HS-5 (cell line): Measurements from ENCODE around the gene DSCAML1.
"Not testable (repeated sequence)": the region's sequence is repeated elsewhere in the genome, so short reads cannot be mapped to it uniquely, and the experiment has no call there.

Source experiments
- DNase-seq: peaks from one replicate; pipeline ENCODE4 v3.0.0-alpha.2; 2012; ENCODE audit warnings: low read depth

DSCAML1 gene

DNA sequence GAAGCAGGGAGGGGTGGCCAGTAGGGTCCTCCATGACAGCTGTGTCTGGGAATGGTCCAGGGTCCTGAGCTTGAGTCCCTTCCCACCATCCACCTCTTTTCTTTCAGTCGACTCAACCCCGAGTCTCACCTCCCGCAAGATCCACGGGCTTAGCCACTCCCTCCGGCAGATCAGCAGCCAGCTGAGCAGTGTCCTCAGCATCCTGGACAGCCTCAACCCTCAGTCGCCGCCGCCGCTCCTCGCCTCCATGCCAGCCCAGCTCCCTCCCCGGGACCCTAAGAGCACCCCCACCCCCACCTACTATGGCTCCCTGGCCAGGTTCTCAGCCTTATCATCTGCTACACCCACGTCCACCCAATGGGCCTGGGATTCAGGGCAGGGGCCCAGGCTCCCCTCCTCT, 387.5 kb downstream of the DSCAML1 start:
- DNase-seq: no peak

DNA sequence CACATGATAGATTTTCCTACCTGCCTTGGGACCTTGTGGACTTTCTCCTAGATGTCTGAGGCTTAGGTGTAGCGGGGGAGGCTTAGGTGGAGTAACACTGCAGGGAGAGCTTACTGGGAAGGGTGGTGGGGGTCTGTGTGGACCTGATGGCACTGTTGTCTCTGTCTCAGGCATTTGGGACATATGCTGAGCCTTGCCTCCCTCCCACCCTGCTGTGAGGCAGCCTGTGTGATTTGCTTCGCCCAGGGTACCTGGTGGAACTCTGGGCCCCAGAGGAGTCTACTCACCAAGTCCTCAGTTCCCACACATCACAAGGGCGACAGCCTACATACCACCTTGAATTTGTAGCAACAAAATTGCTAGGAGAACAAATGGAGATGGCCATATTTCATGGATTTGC, 388.7 kb downstream of the DSCAML1 start:
- DNase-seq: no peak

DNA sequence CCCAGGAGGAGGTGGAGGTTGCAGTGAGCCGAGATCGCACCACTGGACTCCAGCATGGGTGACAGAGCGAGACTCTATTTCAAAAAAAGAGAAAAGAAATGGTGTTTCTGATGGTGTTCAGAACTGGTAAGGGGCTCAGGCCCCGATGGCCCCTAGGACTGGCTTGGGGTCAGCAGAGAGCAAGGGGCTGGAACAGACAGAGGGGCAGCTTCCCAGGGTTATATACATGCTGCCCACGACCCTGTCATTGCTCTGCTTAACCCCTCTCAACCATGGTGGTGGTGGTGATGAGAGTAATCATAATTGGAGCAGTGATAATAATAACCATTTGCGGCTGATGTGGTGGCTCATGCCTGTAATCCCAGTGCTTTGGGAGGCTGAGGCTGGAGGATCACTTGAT, 390.0 kb downstream of the DSCAML1 start:
- DNase-seq: no peak

DNA sequence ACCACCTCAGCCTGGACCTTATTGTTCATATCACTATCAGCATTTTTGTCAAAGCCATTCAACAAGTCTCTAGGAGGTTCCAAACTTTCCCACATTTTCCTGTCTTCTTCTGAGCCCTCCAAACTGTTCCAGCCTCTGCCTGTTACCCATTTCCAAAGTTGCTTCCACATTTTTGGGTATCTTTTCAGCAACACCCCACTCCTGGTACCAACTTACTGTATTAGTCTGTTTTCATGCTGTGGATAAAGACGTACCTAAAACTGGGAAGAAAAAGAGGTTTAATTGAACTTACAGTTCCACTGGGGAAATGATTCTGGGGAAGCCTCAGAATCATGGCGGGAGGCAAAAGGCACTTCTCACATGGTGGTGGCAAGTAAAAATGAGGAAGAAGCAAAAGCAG, 391.1 kb downstream of the DSCAML1 start:
- not testable (repeated sequence) for DNase-seq

DNA sequence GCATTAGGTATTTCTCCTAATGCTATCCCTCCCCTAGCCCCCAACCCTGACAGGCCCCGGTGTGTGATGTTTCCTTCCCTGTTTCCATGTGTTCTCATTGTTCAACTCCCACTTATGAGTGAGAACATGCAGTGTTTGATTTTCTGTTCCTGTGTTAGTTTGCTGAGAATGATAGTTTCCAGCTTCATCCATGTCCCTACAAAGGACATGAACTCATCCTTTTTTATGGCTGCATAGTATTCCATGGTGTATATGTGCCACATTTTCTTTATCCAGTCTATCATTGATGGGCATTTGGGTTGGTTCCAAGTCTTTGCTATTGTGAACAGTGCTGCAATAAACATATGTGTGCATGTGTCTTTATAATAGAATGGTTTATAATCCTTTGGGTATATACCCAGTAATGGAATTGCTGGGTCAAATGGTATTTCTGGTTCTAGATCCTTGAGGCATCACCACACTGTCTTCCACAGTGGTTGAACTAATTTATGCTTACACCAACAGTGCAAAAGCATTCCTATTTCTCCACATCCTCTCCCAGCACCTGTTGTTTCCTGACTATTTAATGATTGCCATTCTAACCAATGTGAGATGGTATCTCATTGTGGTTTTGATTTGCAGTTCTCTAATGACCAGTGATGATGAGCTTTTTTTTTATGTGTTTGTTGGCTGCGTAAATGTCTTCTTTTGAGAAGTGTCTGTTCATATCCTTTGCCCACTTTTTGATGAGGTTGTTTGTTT, 397.7 kb downstream of the DSCAML1 start:
- DNase-seq: not testable (repeated sequence)

DNA sequence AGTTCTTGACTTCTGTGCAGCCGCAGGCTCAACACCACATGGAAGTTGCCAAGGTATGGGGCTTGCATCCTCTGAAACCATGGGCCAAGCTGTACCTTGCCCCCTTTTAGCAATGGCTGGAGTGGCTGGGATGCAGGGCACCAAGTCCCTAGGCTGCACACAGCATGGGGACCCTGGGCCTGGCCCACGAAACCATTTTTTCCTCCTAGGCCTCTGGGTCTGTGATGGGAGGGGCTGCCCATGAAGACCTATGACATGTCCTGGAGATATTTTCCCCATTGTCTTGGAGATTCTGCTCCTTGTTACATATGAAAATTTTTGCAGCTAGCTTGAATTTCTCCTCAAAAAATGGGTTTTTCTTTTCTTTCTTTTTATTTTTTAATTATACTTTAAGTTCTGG, 398.4 kb downstream of the DSCAML1 start:
- DNase-seq: not testable (repeated sequence)

DNA sequence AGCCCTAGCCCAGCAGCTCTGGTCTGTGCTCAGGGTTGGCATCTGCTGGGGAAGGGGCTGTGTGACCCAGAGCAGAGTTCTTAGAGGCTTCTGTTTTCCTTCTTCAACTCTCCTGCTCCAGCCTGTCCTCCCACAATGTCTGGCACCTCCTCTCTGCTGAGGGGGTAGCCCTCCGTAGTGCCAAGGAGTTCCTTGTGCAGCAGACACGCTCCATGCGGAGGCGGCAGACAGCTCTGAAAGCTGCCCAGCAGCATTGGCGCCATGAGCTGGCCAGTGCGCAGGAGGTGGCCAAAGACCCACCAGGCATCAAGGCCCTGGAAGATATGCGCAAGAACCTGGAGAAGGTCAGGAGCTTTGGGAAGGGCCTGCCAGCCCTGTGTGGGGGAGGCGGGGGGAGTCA, 400.0 kb downstream of the DSCAML1 start:
- DNase-seq: no peak

DNA sequence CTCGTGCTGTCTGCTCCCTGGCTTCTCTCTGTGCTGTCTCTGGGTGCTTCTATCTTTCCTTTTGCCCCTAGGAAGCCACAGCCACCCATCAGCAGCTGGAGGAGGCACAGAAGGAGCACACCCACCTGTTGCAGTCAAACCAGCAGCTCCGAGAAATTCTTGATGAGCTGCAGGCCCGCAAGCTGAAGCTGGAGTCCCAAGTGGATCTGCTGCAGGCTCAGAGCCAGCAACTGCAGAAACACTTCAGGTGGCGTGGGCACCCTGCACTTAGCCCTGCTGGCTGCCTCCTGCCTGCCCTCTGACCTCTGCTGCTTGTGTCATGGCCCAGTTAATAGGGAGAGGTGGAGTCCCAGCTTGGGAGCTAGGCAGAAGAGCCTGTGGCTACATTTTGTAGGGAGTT, 401.5 kb downstream of the DSCAML1 start:
- no peak for DNase-seq

DNA sequence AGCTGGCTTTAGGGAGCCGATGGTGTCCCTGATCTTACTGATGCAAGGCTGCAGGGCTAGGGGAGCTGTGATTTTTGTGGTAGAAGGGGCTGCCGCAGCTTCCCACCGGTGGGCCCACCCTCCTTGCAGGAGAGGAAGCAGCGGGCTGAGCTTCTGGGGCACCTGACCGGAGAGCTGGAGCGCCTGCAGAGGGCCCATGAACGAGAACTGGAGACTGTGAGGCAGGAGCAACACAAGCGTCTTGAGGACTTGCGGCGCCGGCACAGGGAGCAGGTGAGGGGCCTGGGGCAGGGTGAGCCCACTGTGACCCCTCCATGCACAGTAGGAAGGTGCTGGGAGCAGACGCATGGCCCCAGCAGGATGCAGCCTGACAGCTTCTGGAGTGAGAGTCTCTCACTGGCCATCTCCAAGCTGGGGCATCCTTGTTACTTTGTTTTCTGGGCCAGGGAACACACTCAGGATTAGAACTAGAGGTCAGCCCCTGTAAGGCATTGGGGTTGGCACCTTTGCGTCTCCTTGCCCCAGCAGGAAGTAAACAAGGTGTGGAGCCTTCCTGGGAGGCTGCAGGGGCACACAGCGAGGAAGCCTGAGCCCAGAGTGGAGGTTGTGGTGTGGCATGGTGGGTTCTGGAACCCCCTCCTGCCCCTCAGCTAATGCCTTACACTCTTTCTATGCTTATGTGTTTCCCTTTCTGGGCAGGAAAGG, 402.6 kb downstream of the DSCAML1 start:
- DNase-seq: no peak

DNA sequence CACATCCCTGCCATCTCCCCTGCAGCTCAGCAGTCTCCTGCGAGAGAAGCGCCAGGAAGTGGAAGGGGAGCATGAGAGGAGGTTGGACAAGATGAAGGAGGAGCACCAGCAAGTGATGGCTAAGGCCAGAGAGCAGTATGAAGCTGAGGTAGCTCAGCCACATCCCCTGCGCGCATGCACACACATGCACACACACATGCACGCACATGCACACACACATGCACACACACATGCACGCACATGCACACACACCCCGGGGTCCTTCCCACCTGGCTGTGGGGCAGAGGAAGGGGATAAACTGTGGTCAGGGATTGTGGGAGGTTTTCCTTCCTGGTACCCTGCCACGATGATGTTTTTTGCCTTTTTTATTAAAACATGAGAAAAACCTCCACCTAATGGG, 404.0 kb downstream of the DSCAML1 start:
- DNase-seq: no peak

DNA sequence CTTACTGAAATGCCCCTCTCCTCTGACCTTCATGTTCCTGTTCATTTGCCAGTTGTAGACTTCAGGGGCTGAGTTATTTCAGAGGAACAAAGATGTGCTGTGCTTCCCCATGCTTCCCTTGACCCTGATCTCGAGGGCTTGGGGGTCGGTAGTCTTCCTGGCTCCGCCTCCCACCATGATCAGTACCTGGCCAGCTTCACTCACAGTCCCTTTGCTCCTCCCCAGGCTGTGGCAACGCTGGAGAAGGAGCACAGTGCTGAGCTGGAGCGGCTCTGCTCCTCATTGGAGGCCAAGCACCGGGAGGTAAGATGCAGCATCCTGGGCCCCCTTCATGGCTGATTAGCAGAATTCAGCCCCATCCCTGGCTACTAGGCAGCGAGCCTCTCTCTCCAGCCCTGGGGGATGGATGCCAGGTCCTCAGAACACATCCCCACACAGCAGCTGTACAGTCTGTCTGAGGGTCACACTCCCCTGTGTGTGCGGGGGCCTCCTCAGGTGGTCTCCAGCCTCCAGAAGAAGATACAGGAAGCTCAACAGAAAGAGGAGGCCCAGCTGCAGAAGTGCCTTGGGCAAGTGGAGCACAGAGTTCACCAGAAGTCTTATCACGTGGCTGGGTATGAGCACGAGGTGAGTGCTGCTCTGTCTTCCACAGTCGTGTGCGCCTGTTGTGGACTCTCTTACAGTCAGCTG, 404.9 kb downstream of the DSCAML1 start:
- no peak for DNase-seq

DNA sequence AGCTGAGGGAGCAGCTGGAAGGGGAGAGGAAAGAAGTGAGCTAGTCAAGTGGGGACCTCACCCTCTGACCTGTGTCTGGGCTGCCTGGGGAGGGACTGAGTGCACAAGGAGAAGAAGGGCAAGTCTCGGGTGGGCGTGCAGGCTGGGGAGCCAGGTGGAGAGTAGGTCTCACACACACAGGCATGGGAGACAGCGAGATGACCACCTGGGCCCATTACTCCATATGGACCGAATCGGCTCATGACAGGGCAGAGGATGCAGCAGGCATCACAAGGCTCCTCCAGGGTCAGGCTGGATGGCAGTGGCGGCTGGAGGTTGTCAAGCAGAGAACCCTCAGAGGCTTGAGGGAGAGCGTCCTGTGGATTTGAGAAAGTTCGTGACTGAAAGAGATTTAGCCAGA, 405.8 kb downstream of the DSCAML1 start:
- no peak for DNase-seq

DNA sequence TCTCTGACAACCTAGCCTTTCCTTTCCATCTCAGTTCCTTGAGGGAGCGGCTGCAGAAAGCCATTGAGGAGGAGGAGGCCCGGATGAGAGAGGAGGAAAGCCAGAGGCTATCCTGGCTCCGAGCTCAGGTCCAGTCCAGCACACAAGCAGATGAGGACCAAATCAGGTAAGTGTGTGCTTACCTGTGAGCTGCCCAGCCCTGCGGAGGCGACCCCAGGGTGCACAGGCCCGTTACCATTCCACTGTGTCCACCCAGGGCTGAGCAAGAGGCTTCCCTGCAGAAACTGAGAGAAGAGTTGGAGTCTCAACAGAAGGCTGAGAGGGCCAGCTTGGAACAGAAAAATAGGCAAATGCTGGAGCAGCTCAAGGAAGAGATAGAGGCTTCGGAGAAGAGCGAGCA, 406.3 kb downstream of the DSCAML1 start:
- DNase-seq: no peak

DNA sequence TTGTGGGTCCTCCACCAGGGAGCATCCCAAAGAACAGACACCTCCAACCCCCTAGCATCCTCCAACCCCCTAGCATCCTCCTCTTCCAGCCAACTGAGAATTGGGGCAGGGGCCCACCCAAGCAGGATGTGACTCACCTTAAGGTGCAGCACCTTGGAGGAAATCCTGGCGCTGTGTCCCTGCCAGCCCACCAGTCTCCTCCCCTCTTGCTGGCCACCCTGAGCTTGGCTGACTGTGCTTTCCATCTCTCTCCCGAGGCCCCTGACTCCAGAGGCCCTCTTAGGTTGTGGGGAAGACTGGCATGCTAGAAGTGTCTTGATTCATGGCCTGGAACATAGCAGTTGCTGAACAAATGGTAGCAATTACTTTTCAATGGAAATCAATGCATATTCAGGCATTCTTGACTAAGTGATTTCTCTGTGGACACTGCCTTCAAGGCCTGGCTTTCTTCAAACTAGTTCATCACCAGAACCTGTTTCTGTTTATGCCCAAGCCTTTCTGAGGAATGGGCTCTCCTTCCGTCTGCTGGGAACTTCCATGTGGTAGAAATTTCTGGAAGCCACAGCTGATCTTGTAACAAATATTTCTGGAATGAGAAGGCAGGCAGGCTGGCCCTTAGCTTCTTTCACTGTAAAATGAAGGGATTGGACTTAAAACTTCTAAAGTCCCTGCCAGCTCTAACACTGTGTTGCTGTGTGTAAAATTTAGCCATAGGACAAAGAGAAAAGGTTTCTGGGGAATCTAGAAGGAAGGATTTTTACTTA, 408.8 kb downstream of the DSCAML1 start:
- no peak for DNase-seq

DNA sequence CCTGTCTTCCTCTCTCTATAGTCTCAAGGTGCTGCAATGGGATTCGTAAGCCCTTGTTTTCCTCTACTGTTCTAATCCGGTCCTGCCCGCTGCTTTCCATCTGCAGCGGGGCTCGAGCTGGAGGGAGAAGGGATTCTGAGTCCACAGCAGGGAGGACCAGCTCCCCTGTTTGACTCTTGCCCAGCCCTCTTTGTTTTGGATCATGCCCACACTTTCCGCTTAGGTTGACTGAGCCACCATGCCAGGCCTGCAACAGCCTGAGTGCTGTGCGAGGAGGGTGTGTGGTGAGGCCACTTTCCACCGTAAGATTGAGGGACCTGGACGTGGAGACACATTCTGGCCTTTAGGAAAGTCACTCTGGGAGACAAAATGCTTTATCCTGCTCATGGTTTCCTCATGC, 411.1 kb downstream of the DSCAML1 start:
- no peak for DNase-seq

DNA sequence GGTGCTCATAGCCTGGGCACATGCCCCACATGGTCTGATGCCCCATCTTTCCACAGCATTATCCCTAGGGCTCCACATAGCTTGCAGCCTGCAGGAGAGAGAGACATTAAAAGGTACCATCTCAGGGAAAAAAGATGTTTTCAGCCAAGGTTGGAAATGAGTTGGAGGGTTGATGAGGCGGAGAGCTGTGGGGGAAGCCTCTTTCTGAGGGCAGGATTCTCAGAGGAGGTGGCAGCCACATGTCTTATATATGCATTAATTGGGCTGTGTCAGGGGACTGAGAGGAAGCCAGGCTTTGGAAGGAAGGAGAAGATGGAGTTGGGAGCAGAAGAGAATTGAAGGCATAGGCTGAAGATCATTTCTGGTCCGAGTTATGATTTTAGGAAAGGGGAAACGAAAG, 411.5 kb downstream of the DSCAML1 start:
- no peak for DNase-seq

DNA sequence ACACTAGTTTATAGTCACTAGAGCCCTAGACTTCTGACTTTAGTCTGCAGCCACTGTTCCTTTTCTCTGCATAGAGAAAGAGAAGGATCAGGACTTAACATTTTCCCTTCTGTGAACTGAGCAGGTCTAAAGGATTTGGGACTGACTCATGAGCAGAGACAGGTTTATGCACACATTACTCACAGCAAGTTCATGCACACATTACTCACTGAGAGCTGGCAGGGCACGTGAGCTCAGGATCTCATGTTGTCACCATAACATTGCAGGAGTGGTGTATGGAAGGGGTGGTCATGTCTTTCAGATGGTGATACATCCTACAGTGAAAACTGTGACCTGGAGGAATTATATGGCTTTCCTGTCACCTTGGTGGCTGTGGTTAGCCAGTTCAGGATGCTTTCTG, 413.0 kb downstream of the DSCAML1 start:
- peak; percentile 75 for DNase-seq

DNA sequence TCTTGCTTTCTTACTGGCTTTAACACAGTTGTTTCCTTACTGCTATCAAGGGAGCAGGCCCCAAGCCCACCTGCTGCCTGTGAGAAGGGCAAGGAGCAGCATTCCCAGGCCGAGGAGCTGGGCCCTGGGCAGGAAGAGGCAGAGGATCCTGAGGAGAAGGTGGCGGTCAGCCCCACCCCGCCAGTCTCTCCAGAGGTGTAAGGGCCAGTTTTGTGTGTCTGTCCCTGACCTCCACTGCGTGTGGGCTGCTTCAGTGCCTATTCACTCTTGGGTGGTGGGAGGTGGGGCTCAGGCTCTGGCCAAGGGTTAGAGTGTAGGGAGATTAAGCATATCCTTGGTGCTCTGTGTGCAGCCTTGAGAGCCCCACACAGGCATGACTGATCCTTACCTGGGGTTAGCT, 414.3 kb downstream of the DSCAML1 start:
- DNase-seq: no peak

DNA sequence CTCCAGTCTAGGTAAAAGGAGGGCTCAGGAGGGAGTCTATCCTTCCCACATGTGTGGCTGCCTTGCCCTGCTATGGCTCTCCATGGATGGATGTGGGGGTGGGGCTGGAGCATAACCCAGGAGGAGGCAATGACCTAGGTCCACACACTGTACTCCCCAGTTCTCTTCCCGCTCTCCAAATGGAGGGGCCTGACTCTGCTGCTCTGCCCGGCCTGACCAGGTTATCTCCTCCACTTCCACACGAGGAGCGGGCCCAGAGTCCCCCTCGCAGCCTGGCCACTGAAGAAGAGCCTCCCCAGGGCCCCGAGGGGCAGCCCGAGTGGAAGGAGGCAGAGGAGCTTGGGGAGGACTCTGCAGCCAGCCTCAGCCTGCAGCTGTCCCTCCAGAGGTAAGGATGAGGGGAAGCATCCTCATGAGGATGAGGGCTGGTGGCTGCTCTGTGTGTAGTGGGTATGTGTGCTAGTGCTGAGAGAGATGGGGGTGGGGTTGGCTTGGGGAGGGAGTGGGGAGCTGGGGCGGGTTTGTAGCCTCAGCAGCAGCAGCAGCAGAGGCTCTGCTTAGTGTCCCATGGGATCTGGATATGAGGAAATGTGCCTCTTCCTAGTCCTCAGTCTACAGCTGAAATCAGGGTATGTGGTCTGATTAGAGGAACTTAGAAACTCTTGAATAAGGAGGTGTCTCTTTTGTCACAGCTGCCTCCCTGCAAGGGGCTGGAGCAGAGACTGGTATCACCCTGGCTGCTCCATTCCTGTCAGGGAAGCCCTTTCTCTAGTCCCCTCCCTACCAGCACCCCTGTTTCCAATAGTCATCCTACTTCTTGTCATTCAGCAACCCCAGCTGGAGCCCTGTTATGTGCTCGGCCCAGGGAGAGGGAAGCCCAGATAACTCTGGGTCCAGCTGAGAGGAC, 415.3 kb downstream of the DSCAML1 start:
- DNase-seq: no peak

DNA sequence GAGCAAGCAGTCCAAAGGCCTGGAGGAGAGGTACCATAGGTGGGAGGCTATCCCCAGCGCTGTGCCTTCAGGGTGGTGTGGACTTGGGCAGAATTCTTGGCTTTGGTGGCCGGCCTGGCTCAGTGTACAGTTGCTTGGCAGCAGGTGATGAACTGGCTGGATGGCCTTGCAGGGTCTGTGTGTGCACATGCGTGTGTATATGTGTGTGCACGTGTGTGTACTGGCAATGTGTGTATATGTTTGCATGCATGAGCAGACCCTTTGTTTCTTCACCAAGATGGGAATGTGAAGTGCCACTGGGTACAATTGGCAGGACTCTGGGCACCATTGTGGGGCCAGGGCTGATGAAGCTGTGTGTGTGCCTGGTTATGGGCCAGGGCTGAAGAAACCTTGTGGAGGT, 416.3 kb downstream of the DSCAML1 start:
- DNase-seq: no peak
